Embryonic facial prominence (tissue), 1 donor: ENCODE data around the gene PPP1R15A.
"Not testable (repeated sequence)": the region's sequence is repeated elsewhere in the genome, so short reads cannot be mapped to it uniquely, and the experiment has no call there.

Experiments used
- DNase-seq: peaks from one replicate; pipeline ENCODE4 v3.0.0-alpha.2; 2016; ENCODE audit errors: extremely low spot score

PPP1R15A gene

DNA sequence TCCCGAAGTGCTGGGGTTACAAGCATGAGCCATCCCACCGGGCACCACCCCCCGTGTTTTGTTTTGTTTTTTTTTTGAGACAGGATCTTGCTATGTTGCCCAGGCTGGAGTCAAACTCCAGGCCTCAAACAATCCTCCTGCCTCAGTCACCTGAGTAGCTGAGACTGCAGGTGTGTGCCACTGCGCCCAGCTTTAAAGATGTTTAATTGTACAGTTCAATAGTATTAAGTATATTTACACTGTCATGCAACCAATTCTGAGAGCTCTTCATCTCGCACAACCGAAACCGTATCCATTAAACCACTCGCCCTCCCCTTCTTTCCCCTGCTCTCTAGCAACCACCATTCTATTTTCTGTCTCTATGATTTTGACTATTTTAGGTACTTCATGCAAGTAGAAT, 43.5 kb downstream of the PPP1R15A start:
- DNase-seq: no peak

DNA sequence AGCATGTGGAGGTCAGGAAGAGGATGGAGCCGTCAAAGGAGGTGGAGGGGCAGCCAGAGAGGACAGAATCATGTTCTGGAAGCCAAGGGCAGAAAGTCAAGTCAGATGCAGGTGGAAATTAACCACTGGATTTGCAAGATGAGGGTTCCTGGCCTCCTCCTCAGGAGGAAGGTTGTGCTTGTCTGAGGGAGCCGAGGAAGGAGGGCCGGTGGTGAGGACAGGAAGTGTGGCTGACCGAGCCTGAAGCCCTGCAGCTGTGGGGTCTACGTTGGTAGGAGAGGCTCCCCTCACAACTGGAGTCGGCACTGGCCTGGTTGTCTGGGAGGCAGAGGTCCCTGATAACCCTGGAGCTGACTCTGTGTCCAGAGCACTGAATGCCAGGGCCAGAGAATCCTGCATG, 45.9 kb downstream of the PPP1R15A start:
- no peak for DNase-seq

DNA sequence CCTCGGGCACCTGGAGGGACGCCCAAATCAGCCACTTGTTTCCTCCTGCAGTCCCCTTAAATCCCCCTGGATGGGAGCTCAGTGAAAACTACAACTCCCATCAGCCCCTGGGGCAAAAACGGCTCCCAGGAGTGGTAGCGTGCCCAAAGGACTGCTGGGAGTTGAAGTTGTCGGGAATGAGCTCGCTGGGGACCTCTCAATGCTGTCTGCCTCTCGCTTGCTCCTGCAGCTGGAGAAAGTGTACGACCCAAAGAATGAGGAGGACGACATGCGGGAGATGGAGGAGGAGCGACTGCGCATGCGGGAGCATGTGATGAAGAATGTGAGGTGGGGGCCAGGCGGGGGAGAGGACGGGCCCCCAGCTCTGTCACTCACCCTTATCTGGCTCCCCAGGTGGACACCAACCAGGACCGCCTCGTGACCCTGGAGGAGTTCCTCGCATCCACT, 46.6 kb downstream of the PPP1R15A start:
- no peak for DNase-seq

DNA sequence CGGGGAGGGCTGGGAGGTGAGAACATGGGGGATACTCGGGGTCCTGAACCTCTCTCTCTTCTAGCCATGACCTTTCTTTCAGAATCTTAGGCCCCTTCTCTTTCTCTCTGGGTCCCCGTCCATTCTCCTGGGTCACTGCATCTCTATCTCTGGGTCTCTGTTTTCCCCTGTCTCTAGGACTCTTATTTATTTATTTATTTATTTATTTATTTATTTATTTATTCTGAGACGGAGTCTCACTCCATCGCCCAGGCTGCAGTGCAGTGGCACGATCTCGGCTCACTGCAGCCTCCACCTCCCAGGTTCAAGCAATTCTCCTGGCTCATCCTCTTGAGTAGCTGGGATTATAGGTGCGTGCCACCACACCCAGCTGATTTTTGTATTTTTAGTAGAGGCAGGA, 47.0 kb downstream of the PPP1R15A start:
- not testable (repeated sequence) for DNase-seq

DNA sequence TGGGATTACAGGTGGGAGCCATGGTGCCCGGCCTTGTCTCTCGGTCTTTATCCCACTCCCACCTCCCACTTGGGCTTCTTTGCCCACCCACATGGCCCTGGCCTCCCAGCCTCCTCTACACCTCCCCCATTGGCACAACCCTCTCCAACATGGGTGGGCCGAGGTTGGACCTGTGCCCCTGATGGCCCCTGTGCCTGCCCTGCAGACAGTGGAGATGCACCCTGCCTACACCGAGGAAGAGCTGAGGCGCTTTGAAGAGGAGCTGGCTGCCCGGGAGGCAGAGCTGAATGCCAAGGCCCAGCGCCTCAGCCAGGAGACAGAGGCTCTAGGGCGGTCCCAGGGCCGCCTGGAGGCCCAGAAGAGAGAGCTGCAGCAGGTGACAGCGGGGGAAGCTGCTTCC, 48.7 kb downstream of the PPP1R15A start:
- DNase-seq: no peak

DNA sequence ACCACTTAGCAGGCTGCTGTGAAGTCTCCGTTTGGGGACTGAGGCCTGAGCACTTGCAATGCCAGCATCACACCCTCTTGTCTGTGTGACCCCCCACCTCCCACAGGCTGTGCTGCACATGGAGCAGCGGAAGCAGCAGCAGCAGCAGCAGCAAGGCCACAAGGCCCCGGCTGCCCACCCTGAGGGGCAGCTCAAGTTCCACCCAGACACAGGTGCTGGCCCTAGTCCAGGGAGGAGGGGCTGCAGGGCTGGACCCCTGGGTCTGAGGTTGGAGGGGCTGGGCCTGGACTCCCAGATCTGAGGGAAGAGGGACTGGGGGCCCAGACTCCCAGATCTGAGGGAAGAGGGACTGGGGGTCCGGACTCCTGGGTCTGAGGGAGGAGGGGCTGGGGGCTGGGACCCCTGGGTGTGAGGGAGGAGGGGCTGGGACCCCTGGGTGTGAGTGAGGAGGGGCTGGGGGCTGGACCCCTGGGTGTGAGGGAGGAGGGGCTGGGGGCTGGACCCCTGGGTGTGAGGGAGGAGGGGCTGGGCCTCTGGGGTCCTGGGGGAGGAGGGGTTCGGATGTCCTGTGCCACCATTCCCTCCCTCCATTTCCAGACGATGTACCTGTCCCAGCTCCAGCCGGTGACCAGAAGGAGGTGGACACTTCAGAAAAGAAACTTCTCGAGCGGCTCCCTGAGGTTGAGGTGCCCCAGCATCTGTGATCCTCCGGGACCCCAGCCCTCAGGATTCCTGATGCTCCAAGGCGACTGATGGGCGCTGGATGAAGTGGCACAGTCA, 49.7 kb downstream of the PPP1R15A start:
- DNase-seq: no peak

DNA sequence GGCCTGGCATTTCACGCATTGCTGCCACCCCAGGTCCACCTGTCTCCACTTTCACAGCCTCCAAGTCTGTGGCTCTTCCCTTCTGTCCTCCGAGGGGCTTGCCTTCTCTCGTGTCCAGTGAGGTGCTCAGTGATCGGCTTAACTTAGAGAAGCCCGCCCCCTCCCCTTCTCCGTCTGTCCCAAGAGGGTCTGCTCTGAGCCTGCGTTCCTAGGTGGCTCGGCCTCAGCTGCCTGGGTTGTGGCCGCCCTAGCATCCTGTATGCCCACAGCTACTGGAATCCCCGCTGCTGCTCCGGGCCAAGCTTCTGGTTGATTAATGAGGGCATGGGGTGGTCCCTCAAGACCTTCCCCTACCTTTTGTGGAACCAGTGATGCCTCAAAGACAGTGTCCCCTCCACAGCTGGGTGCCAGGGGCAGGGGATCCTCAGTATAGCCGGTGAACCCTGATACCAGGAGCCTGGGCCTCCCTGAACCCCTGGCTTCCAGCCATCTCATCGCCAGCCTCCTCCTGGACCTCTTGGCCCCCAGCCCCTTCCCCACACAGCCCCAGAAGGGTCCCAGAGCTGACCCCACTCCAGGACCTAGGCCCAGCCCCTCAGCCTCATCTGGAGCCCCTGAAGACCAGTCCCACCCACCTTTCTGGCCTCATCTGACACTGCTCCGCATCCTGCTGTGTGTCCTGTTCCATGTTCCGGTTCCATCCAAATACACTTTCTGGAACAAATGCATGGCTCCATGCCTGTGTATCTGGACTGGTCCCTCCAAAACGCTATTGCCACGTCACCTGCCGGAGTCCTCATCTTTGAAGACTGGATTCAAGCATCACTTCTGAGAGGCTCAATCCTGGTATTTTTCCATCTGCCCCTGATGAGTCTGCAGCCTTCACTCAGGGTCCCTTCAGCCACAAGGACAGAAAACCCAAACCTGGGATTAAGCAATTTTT, 50.6 kb downstream of the PPP1R15A start:
- DNase-seq: no peak

DNA sequence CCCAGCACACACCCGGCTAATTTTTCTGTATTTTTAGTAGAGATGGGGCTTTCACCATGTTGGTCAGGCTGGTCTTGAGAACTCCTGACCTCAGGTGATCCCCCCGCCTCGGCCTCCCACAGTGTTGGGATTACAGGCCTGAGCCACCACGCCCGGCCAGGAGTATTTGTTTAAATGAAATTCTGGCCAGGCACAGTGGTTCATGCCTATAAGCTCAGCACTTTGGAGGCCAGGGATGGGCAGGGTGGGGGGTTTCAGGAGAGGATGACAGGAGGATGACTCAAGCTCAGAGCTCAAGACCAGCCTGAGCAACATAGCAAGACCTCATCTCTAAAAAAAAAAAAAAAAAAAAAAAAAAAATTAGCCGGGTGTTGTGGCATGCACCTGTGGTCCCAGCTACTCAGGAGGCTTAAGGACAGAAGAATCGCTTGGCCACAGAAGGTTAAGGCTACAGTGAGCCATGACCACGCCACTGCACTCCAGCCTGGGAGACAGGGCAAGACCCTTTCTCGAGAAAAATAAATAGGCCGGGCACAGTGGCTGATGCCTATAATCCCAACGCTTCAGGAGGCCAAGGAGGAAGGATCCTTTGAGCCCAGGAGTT, 53.1 kb downstream of the PPP1R15A start:
- DNase-seq: no peak
